Activated T-helper 2 cell treated with anti-CD3 and anti-CD28 coated beads, Interferon-gamma antibody, Interleukin-2, Interleukin-4, amounts not matched to agents 10 μg/mL and 5 μg/mL and 100 μg/mL, durations not matched to agents 14 hours and 24 hours and 36 hours (primary cell): Measurements from ENCODE around the gene LGALS3BP. TPM values are rescaled to one million over a fixed set of nuclear protein-coding genes. Genes with fewer than 3 reads are reported as not detected.
A peak's percentile ranks its signal among the peaks of the same experiment; 100 is the strongest.

Experiments
- DNase-seq: peaks from one replicate; pipeline ENCODE4 v3.0.0; 2021; ENCODE audit warnings: low spot score
- H3K27ac Mint-ChIP-seq: one replicate; pipeline ENCODE4 v1.8.0; 2021; ENCODE audit warnings: mixed read lengths
- H3K27me3 Mint-ChIP-seq: one replicate; pipeline ENCODE4 v1.8.0; 2021; ENCODE audit warnings: low read depth, mixed read lengths
- H3K36me3 Mint-ChIP-seq: one replicate; pipeline ENCODE4 v1.8.0; 2021; ENCODE audit warnings: low read depth, mixed read lengths
- H3K4me1 Mint-ChIP-seq: one replicate; pipeline ENCODE4 v1.8.0; 2021; ENCODE audit warnings: low read depth, mixed read lengths
- H3K4me3 Mint-ChIP-seq: one replicate; pipeline ENCODE4 v1.8.0; 2021; ENCODE audit warnings: low read depth, mild to moderate bottlenecking, moderate library complexity, mixed read lengths
- H3K9me3 Mint-ChIP-seq: one replicate; pipeline ENCODE4 v1.8.0; 2021; ENCODE audit warnings: mixed read lengths
- intact Hi-C: fragments of 100-400 bp; cut with micrococcal nuclease; formaldehyde crosslinking; loops from one replicate; pipeline ENCODE4 v1.15.1; 2023
- total RNA-seq: library from RNA; stranded (reverse); gene quantifications from 2 replicates; pipeline ENCODE4 v1.2.3, GENCODE V29; 2022

Gene LGALS3BP, protein sequence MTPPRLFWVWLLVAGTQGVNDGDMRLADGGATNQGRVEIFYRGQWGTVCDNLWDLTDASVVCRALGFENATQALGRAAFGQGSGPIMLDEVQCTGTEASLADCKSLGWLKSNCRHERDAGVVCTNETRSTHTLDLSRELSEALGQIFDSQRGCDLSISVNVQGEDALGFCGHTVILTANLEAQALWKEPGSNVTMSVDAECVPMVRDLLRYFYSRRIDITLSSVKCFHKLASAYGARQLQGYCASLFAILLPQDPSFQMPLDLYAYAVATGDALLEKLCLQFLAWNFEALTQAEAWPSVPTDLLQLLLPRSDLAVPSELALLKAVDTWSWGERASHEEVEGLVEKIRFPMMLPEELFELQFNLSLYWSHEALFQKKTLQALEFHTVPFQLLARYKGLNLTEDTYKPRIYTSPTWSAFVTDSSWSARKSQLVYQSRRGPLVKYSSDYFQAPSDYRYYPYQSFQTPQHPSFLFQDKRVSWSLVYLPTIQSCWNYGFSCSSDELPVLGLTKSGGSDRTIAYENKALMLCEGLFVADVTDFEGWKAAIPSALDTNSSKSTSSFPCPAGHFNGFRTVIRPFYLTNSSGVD
- total RNA-seq, result 57.5 and 59.3 TPM in 2 replicates

DNA sequence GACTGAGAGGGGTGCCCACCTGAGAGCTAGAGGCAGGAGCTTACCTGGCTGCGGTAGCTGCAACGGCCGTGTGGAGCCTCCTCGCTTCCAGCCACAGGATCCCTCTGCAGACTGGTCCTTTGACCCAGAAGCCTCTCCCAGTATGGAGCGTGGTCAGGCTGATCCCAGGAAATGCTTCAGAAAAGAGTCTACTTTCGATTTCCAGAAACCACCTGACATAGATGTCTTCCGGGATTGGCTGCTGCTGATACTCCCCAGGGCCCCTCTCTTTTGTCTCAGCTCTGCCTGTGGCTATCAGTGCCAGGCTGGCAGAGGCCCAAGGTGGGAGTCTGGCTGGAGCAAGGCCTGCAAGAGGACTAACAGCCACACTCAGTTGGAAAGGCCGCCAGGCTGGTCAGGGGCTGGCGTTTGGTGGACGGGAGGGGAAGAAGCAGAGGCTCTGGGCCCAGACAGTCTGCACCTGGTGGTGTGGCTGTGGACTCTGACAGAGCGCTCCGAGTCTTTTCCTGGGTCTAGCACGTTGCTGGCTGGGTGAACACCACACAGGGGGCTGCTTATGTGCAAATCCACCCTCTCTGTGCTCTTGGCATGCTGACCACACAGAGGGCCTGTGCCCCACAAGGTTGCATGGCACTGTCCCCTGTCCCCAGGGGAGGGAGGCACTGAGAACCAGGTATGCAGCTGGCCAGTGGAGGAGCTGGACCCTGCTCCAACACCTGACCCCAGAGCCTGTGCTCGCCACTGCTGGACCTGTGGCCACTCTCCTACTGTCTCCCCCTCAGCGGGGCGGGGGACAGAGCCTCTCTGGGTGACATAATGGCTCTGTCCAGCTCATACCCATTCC lies at the start of gene LGALS3BP:
TSS of gene LGALS3BP (minus strand) at position 144 of the 844 bp plus-strand sequence. CDS start 2,732 bp downstream, outside the sequence.
- intact Hi-C loops, result no loop called here
- Mint-ChIP-seq H3K27ac (peak within 1 kb of the TSS; percentile 80), H3K4me3 (peak within 1 kb of the TSS; percentile 72), H3K36me3 (no peaks in the 10 kb centered on the region), H3K4me1 (peaks cover 4% of the 10 kb centered on the region), H3K27me3 (no peaks in the 10 kb centered on the region), H3K9me3 (no peaks in the 10 kb centered on the region)
- peak; percentile 24 for DNase-seq

DNA sequence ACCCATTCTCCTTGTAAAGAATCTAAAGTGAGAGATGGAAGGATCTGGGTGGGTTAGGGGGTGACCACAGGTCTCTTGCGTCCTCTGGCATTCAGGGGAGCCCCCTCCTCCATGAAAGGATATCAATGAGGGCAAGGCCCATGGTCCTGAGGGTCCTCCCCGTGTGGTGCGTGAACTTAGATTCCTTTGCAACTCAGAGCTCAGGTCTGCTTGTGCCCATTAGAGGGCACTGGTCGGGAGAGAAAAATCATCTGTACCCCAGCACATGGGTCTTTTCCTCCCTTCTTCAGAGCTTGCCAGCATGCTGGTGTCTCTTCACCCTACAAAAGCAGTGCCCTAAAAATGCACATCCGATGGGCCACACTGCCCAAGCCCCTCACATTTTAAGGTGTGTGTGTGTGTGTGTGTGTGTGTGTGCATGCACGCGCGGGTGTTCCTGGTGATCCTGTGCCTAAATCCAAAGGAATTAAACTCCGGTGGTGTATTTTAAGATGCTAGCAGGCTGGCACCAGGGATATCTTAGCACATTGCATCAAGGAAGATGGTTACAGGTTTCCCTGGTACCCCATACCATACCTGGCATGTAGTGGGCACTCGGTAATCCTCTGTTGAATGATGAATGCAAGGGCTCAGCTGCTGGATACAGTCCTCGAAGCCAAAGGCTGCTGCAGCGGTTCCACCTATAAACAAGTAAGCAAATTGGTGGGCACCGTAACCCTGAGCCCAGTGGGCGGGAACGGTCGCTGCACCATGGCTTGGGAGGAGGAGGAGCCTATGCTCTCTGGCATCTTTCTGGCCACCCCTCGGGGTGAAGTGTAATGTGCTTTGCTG lies 49.0 kb upstream of the LGALS3BP start:
- intact Hi-C loops, result no loop called here
- H3K4me3 Mint-ChIP-seq, result no peak overlapping the region
- DNase-seq, result no peak
- H3K9me3 Mint-ChIP-seq, result no peaks in the 10 kb centered on the region
- H3K27ac Mint-ChIP-seq, result no peak overlapping the region
- peaks cover 33% of the 10 kb centered on the region for H3K27me3 Mint-ChIP-seq
- no peaks in the 10 kb centered on the region for H3K36me3 Mint-ChIP-seq
- H3K4me1 Mint-ChIP-seq, result peaks cover 4% of the 10 kb centered on the region

DNA sequence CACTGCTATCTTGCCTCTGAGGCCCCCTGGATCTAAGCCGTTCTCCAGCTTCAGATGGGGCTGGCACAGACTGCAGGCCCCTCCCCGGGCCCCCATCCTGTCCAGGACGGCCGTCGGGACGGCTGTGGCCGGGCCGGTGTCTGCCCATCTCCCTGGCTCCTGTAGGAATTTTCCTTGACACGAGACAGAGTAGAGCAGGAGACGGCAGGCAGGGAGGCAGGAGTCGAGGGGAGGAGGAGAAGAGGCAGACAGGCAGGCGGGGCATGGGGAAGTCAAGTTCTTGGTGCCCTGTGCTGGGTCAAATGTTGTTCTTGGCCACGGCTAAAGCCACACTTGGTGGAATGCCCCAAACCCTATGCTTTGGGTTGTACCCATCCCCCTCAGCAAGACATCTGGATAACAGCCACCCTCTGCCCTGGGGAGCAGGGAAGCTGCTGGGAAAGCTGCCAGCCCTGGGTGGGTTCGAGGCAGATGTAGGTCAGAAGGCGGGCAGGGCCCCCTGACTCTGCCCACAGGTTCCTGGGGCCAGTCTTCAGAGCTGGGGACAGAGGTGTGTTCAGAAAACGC lies 48.3 kb upstream of the LGALS3BP start:
- no peak overlapping the region for H3K4me3 Mint-ChIP-seq
- no peak overlapping the region for H3K27ac Mint-ChIP-seq
- H3K9me3 Mint-ChIP-seq, result no peaks in the 10 kb centered on the region
- H3K36me3 Mint-ChIP-seq, result no peaks in the 10 kb centered on the region
- intact Hi-C loops, result no loop called here
- peaks cover 40% of the 10 kb centered on the region for H3K27me3 Mint-ChIP-seq
- H3K4me1 Mint-ChIP-seq, result peaks cover 4% of the 10 kb centered on the region
- DNase-seq, result no peak

DNA sequence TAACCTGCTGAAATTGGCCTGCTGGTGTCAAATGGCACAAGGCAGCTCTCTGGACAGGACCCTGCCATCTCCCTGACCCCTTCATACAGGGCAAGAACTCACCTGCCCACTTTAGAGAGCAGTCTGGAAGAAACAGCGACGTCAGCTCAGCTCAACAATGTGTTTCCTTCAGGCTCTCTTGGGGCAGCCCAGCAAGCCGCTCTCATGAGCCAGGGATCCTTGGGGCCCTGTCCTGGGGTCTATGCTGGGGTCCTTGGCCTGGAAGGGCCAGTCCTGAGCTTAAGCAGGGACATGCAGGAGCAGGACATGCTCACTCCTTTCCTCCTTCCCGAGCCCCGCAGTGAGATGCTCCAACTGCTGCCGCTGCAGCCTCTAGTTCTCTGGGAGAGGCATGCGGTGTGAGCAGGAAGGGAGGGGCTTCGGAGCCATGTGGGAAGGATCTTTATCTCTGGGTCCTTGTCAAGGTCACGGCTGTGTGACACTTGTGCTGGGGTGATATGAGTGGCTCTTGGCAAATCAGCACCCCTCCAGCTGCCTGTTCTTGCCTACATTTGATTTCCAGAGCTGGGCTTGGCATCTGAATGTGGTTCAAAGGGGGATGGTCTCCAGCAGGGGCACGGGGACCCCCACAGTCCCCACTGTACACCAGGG lies 47.7 kb upstream of the LGALS3BP start:
- no peaks in the 10 kb centered on the region for H3K9me3 Mint-ChIP-seq
- no peak overlapping the region for H3K4me3 Mint-ChIP-seq
- no peaks in the 10 kb centered on the region for H3K36me3 Mint-ChIP-seq
- intact Hi-C loops, result no loop called here
- H3K27ac Mint-ChIP-seq, result no peak overlapping the region
- no peak for DNase-seq
- H3K27me3 Mint-ChIP-seq, result peaks cover 44% of the 10 kb centered on the region
- H3K4me1 Mint-ChIP-seq, result peaks cover 4% of the 10 kb centered on the region

DNA sequence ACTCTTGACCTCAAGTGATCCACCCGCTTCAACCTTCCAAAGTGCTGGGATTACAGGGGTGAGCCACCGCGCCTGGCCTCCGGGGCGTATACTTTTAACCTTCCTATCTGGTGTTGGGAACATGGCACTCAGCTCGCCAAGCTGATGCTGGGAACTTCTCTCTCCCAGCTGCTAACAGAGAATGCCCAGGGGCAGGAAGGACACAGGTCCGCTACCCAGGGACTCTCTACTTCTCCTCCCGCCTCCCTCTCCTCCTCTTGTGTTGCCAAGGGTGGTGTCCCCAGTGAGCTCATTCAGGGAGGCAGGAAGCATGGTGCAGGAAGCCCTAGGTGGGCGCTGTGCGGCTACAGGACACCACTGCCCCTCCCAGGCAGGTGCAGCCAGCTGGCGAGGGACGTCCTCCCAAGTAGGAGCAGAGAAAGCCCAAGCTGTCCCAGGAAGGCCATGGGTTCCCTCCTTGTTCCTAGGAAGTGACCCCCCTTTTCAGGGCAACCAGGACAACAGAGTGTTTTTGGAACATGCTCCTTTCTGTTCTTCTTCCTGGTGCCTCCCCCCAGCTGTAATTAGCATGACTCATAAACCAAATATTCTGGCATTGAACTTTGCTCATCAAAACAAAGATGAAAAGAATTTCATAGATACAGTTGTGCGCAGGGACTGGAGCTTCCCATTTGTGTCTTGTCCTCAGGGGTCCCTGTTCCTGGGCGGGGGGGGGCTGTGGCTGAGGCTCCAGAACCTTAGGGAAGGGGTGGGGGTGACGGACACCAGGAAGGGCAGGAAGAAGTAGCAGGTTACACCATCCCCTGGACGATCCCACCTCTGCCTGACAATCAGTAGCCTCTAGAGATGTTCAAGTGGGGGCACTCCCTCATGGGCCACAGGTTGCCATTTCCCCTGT lies 46.9 kb upstream of the LGALS3BP start:
- peaks cover 4% of the 10 kb centered on the region for H3K4me1 Mint-ChIP-seq
- H3K9me3 Mint-ChIP-seq, result no peaks in the 10 kb centered on the region
- H3K27me3 Mint-ChIP-seq, result peaks cover 43% of the 10 kb centered on the region
- no peak overlapping the region for H3K27ac Mint-ChIP-seq
- DNase-seq, result no peak
- intact Hi-C loops, result no loop called here
- H3K4me3 Mint-ChIP-seq, result no peak overlapping the region
- H3K36me3 Mint-ChIP-seq, result no peaks in the 10 kb centered on the region

DNA sequence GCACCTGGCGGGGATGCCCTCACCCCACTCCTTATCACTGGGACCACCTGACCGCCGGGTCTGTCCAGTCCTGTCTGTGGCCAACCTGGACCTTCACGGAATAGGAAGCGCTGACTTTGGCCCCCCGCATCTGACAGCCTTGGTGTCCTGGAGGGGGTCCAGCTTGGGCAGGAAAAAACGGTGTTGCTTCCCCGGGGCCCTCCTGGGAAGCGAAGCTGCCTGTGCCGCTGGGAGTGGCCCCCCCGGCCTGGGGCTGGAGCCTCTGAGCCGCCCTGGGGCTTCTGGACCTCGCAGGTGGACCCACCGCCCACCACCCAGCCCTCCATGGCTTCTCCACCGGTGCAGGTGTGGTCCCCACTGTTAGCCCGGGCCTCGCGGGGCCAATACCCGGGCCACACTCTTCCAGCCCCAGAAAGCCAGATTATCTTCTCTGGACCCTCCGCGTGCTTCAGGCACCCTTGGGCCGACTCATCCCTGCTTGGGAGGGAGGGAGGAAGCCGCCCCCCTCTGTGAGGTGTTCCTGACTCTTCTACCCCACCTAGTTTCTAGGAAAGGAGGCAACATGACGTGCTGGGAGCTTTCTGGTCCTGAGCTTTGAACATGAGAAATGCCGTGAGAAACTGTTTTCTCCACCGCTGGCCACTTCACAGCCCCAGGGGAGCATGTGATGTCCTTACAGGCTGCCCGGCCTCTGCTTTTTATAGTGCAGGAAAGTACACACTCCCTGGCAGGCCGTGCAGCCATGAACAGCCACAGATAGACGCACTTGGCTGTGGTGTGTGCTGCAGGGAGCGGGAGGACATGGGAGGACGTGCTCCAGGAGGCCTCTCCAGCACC lies 45.4 kb upstream of the LGALS3BP start:
- no peak for DNase-seq
- Mint-ChIP-seq H3K9me3 (no peaks in the 10 kb centered on the region), H3K4me1 (peaks cover 4% of the 10 kb centered on the region), H3K4me3 (peak overlapping the region; percentile 30), H3K27ac (no peak overlapping the region), H3K36me3 (no peaks in the 10 kb centered on the region), H3K27me3 (peaks cover 53% of the 10 kb centered on the region)
- intact Hi-C loops, result no loop called here

DNA sequence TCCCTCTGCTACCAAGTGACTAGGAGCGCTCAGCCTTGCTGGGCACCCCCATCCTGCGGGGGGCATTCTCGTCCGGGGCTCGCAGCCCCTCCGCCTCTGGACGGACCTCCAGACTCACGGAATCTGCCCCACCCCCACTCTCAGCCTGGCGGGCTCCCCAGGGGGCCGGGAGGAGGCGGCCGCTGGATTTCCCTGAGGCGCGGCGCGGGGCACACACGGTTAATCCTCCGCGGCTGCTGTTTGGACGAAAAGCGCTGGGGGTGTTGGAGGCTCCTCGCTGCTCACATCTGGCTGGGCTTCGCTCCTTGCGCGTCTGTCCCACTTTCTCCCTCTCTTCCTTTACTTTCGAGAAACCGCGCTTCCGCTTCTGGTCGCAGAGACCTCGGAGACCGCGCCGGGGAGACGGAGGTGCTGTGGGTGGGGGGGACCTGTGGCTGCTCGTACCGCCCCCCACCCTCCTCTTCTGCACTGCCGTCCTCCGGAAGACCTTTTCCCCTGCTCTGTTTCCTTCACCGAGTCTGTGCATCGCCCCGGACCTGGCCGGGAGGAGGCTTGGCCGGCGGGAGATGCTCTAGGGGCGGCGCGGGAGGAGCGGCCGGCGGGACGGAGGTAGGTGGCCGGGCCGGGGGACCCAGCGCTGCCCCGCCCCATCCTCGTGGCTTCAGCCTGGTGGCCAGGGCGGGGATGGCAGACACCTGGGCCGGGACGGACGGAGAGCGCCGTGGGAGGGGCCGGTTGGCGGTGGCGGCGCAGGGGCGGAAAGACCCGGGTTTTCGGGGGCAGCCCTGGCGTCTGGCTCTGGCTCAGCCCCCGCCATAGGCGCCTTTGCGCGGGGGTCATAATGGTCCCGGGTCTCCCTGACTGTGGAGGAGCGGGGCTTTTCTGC lies 44.4 kb upstream of the LGALS3BP start, which contains the start of gene C1QTNF1:
TSS of gene C1QTNF1 (plus strand) at position 284 of the 886 bp plus-strand sequence. CDS start 19,800 bp downstream, outside the sequence.
- H3K36me3 Mint-ChIP-seq, result no peaks in the 10 kb centered on the region

DNA sequence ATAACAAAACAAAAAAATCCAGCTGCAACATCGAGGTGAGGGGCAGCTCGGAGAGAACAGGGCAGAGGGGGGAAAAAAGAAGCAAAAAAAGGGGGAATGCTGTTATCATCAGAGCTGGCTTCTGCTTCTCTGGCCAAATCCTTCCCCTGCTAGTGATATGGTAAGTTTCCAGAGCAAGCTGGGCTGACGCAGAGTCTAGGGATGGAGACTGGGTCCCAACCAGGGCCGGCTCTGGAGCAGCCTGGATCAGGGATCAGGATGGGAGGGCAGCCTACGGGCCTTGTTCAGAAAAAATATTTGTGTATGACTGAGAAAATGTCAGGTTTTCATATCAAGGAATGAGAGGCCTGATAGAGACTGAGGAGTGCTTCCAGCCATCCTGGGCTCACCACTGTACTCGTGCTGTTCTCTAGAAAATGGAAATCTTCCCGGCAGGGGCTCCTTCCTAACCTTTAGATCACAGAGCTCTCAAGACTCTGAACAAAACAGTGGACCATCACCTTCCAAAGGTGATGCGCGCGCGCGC lies 43.5 kb upstream of the LGALS3BP start:
- Mint-ChIP-seq H3K36me3 (no peaks in the 10 kb centered on the region), H3K9me3 (no peaks in the 10 kb centered on the region), H3K27me3 (peaks cover 57% of the 10 kb centered on the region), H3K4me1 (peaks cover 4% of the 10 kb centered on the region), H3K27ac (no peak overlapping the region), H3K4me3 (peak overlapping the region; percentile 26)
- intact Hi-C loops, result no loop called here
- DNase-seq, result no peak

More for the DNA sequence above, 44.4 kb upstream of the LGALS3BP start, which contains the start of gene C1QTNF1:
- intact Hi-C loops, result no loop called here
- Mint-ChIP-seq H3K27ac (no peak within 1 kb of the TSS), H3K4me3 (peak within 1 kb of the TSS; percentile 70), H3K9me3 (no peaks in the 10 kb centered on the region), H3K4me1 (peaks cover 4% of the 10 kb centered on the region), H3K27me3 (peaks cover 54% of the 10 kb centered on the region)
- no peak for DNase-seq

DNA sequence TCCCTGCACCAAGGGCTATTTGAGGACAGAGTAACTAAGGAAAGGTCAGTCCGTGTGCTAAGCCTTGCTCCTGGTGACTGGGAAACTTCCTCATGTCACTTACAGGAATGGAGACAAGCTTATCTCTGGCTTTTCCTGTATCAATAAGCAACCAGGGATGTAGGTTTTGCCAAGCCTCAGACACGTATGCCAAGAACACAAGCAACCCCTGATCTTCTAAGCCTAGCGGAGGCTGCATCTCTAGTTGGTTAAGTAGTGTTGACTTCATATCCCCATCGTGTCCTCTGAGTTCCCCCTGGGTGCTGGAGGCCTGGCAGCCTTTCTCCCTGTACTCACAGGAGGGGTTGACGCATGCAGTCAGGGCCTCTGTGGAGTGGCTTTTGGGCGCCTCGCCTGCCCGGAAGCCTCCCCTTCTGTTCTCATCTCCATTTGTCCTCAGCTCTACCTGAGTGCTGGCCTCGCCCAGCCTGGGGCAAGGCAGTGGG lies 42.8 kb upstream of the LGALS3BP start:
- no peak for DNase-seq
- no peaks in the 10 kb centered on the region for H3K36me3 Mint-ChIP-seq
- H3K4me3 Mint-ChIP-seq, result no peak overlapping the region
- intact Hi-C loops, result no loop called here
- H3K27ac Mint-ChIP-seq, result no peak overlapping the region
- peaks cover 54% of the 10 kb centered on the region for H3K27me3 Mint-ChIP-seq
- peaks cover 4% of the 10 kb centered on the region for H3K4me1 Mint-ChIP-seq
- no peaks in the 10 kb centered on the region for H3K9me3 Mint-ChIP-seq
